B cell (primary cell): ENCODE measurements around the gene GBP2. TPM values are rescaled to one million over a fixed set of nuclear protein-coding genes. Genes with fewer than 3 reads are reported as not detected.

ENCODE experiments used
- ATAC-seq: fragments of 200-7000 bp; cut with Tn5 transposase; one replicate; pipeline ENCODE4 v1.10.0; 2021; ENCODE audit warnings: low read depth, mild to moderate bottlenecking, moderate number of reproducible peaks, moderate library complexity
- CTCF ChIA-PET: fragments of 350-600 bp; sonication (Branson Sonifier 250); formaldehyde crosslinking; loops from one replicate; lab custom pipeline; 2021; ENCODE audit warnings: antibody characterized with exemption, inconsistent platforms; lab: Charles Lee
- POLR2A ChIA-PET: fragments of 350-600 bp; sonication (Branson Sonifier 250); formaldehyde crosslinking; loops from one replicate; lab custom pipeline; 2021; ENCODE audit warnings: antibody characterized with exemption; lab: Charles Lee
- DNase-seq: peaks from one replicate; pipeline ENCODE4 v3.0.0; 2013
- H2AFZ ChIP-seq: 2 replicates; pipeline ENCODE4 v1.6.1; 2012; ENCODE audit warnings: mild to moderate bottlenecking, low read depth, low read length; ENCODE audit not compliant: insufficient read depth, poor library complexity, severe bottlenecking
- H3K27ac ChIP-seq, 2 donors: 1 replicate in 1 of 2; 2 replicates in 1 of 2; pipeline ENCODE4 v1.5.1; 2012 to 2013; ENCODE audit warnings: low read length in 2 of 2, mild to moderate bottlenecking in 2 of 2, moderate library complexity in 1 of 2
- H3K27me3 ChIP-seq, 4 experiments: fragments of 200-600 bp in 1 of 4; sonication (generic) in 1 of 4; replicated peaks in 1 of 4; 1 replicate in 2 of 4; 2 replicates in 2 of 4; pipeline versions ENCODE4 v1.6.1 to v1.7.0; 2013 to 2016; ENCODE audit warnings: low read length in 3 of 4, mild to moderate bottlenecking in 2 of 4, mixed read lengths in 1 of 4, moderate library complexity in 1 of 4; ENCODE audit not compliant: insufficient read depth in 4 of 4, control insufficient read depth in 3 of 4; ENCODE audit errors: control extremely low read depth in 1 of 4
- H3K36me3 ChIP-seq, 2 experiments: replicated peaks in 1 of 2; 1 replicate in 1 of 2; 2 replicates in 1 of 2; pipeline versions ENCODE4 v1.6.1 to v1.7.1; 2013; ENCODE audit warnings: low read length in 1 of 2; ENCODE audit not compliant: insufficient read depth in 2 of 2, control insufficient read depth in 1 of 2; ENCODE audit errors: control extremely low read depth in 1 of 2, extremely low read depth in 1 of 2
- H3K4me1 ChIP-seq, 2 donors: fragments of 200-600 bp in 1 of 2; sonication (generic) in 1 of 2; 1 replicate in 1 of 2; 2 replicates in 1 of 2; pipeline versions ENCODE4 v1.5.1 to v1.6.1; 2013 to 2017; ENCODE audit warnings: low read length in 2 of 2; ENCODE audit not compliant: control insufficient read depth in 2 of 2, insufficient read depth in 2 of 2
- H3K4me2 ChIP-seq: replicated peaks from 2 replicates; pipeline ENCODE3; 2012; ENCODE audit warnings: mild to moderate bottlenecking, low read depth, low read length; ENCODE audit not compliant: poor library complexity, severe bottlenecking
- H3K4me3 ChIP-seq, 5 experiments: fragments of 200-600 bp in 1 of 5; sonication (generic) in 1 of 5; 1 replicate in 3 of 5; 2 replicates in 2 of 5; pipeline versions ENCODE4 v1.5.1 to v1.7.0; 2011 to 2016; ENCODE audit warnings: low read length in 4 of 5, mild to moderate bottlenecking in 4 of 5, low read depth in 2 of 5, control low read depth in 1 of 5, moderate library complexity in 1 of 5; ENCODE audit not compliant: insufficient read depth in 1 of 5; ENCODE audit errors: control extremely low read depth in 1 of 5, extremely low read depth in 1 of 5
- H3K79me2 ChIP-seq: fragments of 200-600 bp; sonication (generic); one replicate; pipeline ENCODE4 v1.6.0; 2016; ENCODE audit warnings: low read length; ENCODE audit not compliant: control insufficient read depth, insufficient read depth
- H3K9ac ChIP-seq: fragments of 200-600 bp; sonication (generic); 2 replicates; pipeline ENCODE4 v1.6.1; 2017; ENCODE audit warnings: mild to moderate bottlenecking, low read length, moderate library complexity
- H3K9me3 ChIP-seq, 3 donors: one replicate each; pipeline versions ENCODE4 v1.6.1 to v1.7.1; 2013; ENCODE audit warnings: low read length in 2 of 3; ENCODE audit not compliant: control insufficient read depth in 2 of 3, insufficient read depth in 1 of 3; ENCODE audit errors: control extremely low read depth in 1 of 3
- H4K20me1 ChIP-seq: 2 replicates; pipeline ENCODE4 v1.6.0; 2012; ENCODE audit warnings: mild to moderate bottlenecking, low read length; ENCODE audit not compliant: insufficient read depth, control insufficient read depth, poor library complexity, severe bottlenecking
- H3K27ac Mint-ChIP-seq: one replicate; pipeline ENCODE4 v1.8.0; 2021; ENCODE audit warnings: mixed read lengths
- H3K27me3 Mint-ChIP-seq: one replicate; pipeline ENCODE4 v1.8.0; 2021; ENCODE audit warnings: mixed read lengths
- H3K4me1 Mint-ChIP-seq: one replicate; pipeline ENCODE4 v1.8.0; 2021; ENCODE audit warnings: mixed read lengths
- H3K4me3 Mint-ChIP-seq: one replicate; pipeline ENCODE4 v1.8.0; 2021; ENCODE audit warnings: mixed read lengths
- H3K9me3 Mint-ChIP-seq: one replicate; pipeline ENCODE4 v1.8.0; 2022; ENCODE audit warnings: mixed read lengths; ENCODE audit not compliant: insufficient read depth
- EZH2 ChIP-seq: IDR thresholded peaks from 2 replicates; pipeline ENCODE4 v1.6.1; 2012; ENCODE audit warnings: borderline replicate concordance, low read depth, mild to moderate bottlenecking, moderate library complexity, low read length; ENCODE audit not compliant: insufficient read depth, poor library complexity, severe bottlenecking
- WGBS: methylation state at CpG from one replicate; pipeline ENCODE4 v1.1.5; 2013; ENCODE audit warnings: missing lambda C conversion rate; ENCODE audit not compliant: insufficient coverage; 5-methylcytosine and 5-hydroxymethylcytosine counted together
- intact Hi-C: fragments of 100-400 bp; cut with micrococcal nuclease; formaldehyde crosslinking; loops from one replicate; pipeline ENCODE4 v1.10.0; 2022
- polyA plus RNA-seq: library from polyadenylated mRNA; depleted of rRNA; stranded (reverse); fragments of >200 nt; gene quantifications from 2 replicates; pipeline ENCODE4 v1.2.3, GENCODE V29; 2012
- total RNA-seq, 2 donors: library from RNA; stranded (reverse); fragments of 120-200 nt in 1 of 2; gene quantifications; 1 replicate in 1 of 2; 2 replicates in 1 of 2; pipeline versions ENCODE4 v1.2.3 to v1.2.4, GENCODE V29; 2013 to 2022
- TF ChIP-seq, protein P1 (sequence below): fragments of 200-600 bp; IDR thresholded peaks from one replicate; pipeline ENCODE4 v1.8.0; 2022; ENCODE audit warnings: antibody characterized with exemption, mild to moderate bottlenecking

Gene GBP2
- total and polyA plus RNA-seq, 2 donors (not counting 1 experiment from before 2014, with no cell fraction given) = 8.2 to 31.9 TPM

DNA sequence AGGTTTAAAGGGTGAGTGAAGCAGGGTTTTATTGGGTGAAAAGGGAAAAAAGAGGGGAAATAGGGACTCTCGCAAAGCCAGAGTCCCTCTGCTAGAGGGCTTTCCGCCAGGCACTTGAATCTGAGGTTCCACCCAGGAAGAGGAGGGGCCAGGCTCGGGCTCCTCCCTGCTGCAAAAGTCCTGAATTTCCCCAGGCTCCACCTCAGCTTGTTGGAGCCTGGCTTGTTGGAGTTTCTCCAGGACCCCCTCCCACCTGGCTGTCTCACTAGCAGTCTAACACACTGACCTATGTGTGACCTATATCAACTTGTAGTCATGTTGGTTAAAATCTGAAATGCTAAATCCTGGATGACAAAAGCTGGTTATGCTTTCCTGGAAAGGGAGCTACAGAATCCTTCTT, 25.5 kb downstream of the GBP2 start:
- peaks cover 0 to 4% of the 10 kb centered on the region in 2 experiments for H3K36me3 ChIP-seq
- Mint-ChIP-seq H3K4me3 (no peak overlapping the region), H3K9me3 (peaks cover 6% of the 10 kb centered on the region), H3K27ac (no peak overlapping the region), H3K4me1 (no peaks in the 10 kb centered on the region), H3K27me3 (peaks cover 6% of the 10 kb centered on the region)
- no peak overlapping the region for H3K4me2 ChIP-seq
- H3K9me3 ChIP-seq = peaks cover 1 to 4% (median 3%) of the 10 kb centered on the region in 3 donors
- H3K9ac ChIP-seq = no peak overlapping the region
- H2AFZ ChIP-seq = no peak overlapping the region
- H3K4me3 ChIP-seq = no peak overlapping the region
- ChIA-PET CTCF (interaction anchor here (1.3 kb wide), 1 partner anchor 10 kb away, joined by 3 read pairs; no protein-coding TSS in a partner anchor), POLR2A (no interaction called here)
- H3K27ac ChIP-seq = no peak overlapping the region
- H3K79me2 ChIP-seq = no peaks in the 10 kb centered on the region
- intact Hi-C loops = no loop called here
- 100% methylated on average over 3 of the region's 3 CpGs for WGBS
- ATAC-seq (no peak), DNase-seq (no peak)
- no peak for TF ChIP-seq EZH2
- TF ChIP-seq, protein P1, sequence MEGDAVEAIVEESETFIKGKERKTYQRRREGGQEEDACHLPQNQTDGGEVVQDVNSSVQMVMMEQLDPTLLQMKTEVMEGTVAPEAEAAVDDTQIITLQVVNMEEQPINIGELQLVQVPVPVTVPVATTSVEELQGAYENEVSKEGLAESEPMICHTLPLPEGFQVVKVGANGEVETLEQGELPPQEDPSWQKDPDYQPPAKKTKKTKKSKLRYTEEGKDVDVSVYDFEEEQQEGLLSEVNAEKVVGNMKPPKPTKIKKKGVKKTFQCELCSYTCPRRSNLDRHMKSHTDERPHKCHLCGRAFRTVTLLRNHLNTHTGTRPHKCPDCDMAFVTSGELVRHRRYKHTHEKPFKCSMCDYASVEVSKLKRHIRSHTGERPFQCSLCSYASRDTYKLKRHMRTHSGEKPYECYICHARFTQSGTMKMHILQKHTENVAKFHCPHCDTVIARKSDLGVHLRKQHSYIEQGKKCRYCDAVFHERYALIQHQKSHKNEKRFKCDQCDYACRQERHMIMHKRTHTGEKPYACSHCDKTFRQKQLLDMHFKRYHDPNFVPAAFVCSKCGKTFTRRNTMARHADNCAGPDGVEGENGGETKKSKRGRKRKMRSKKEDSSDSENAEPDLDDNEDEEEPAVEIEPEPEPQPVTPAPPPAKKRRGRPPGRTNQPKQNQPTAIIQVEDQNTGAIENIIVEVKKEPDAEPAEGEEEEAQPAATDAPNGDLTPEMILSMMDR = no peak
- no peaks in the 10 kb centered on the region for H3K27me3 ChIP-seq
- no peaks in the 10 kb centered on the region for H3K4me1 ChIP-seq
- H4K20me1 ChIP-seq = no peaks in the 10 kb centered on the region

DNA sequence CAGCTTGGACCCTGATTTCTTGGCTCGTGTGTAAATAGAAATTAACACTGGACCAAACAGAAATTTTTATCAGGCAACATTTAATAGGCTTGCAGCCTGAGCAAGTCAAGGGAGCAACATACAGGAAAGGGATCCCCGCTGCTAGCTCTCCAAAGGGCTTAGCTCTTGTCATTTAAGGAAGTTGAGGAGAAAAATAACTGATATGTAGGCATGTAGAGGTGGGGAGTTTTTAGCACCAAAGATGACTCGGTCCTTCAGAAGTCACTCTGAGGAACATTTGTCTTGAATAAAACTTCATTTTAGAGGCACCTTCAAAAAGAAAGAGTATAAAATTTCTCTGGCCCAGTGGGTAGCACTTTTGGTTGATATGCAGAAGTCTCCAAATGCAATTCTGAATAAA, 27.1 kb downstream of the GBP2 start:
- H3K9me3 ChIP-seq = peaks cover 1 to 4% (median 3%) of the 10 kb centered on the region in 3 donors
- intact Hi-C loops = no loop called here
- H3K4me1 ChIP-seq = no peaks in the 10 kb centered on the region
- H3K27ac ChIP-seq = no peak overlapping the region
- peaks cover 6% of the 10 kb centered on the region for H3K9me3 Mint-ChIP-seq
- no peaks in the 10 kb centered on the region for H3K36me3 ChIP-seq
- no peak overlapping the region for H3K27ac Mint-ChIP-seq
- ChIA-PET POLR2A (no interaction called here), CTCF (no interaction called here)
- peaks cover 6% of the 10 kb centered on the region for H3K27me3 Mint-ChIP-seq
- TF ChIP-seq EZH2 = no peak
- TF ChIP-seq, protein P1 = no peak
- H3K4me2 ChIP-seq = no peak overlapping the region
- no peaks in the 10 kb centered on the region for H3K27me3 ChIP-seq
- H3K4me1 Mint-ChIP-seq = no peaks in the 10 kb centered on the region
- H3K9ac ChIP-seq = no peak overlapping the region
- no peak for ATAC-seq
- H3K79me2 ChIP-seq = no peaks in the 10 kb centered on the region
- no peak overlapping the region for H2AFZ ChIP-seq
- no peak overlapping the region for H3K4me3 Mint-ChIP-seq
- no peaks in the 10 kb centered on the region for H4K20me1 ChIP-seq
- 50% methylated on average over 1 of the region's 3 CpGs for WGBS
- no peak overlapping the region for H3K4me3 ChIP-seq
- DNase-seq = no peak
